Thoracic aorta (tissue), 2 donors: ENCODE data around the gene INSC. TPM values are rescaled to one million over a fixed set of nuclear protein-coding genes. Genes with fewer than 3 reads are reported as not detected.

Experiments
- ATAC-seq: fragments of 150-250 bp; one replicate; pipeline ENCODE4 v1.8.0; 2017; ENCODE audit warnings: low read depth; ENCODE audit not compliant: insufficient number of reproducible peaks, low FRiP score
- DNase-seq: peaks from one replicate; pipeline ENCODE4 v3.0.0-alpha.2; 2020; ENCODE audit warnings: low spot score
- H3K27ac ChIP-seq, 2 donors: fragments of 200-600 bp; sonication (generic); 1 replicate in 1 of 2; 2 replicates in 1 of 2; pipeline ENCODE4 v1.5.1; 2016; ENCODE audit warnings: mild to moderate bottlenecking in 2 of 2, moderate library complexity in 2 of 2
- H3K27me3 ChIP-seq: fragments of 200-600 bp; sonication (generic); replicated peaks from 2 replicates; pipeline ENCODE4 v1.6.0; 2016; ENCODE audit warnings: mild to moderate bottlenecking; ENCODE audit not compliant: insufficient read depth
- H3K36me3 ChIP-seq: fragments of 200-600 bp; sonication (generic); one replicate; pipeline ENCODE4 v1.5.1; 2016
- H3K4me1 ChIP-seq, 2 donors: fragments of 200-600 bp; sonication (generic); 1 replicate in 1 of 2; 2 replicates in 1 of 2; pipeline versions ENCODE4 v1.5.1 to v1.6.0; 2016; ENCODE audit warnings: low read depth in 2 of 2, mild to moderate bottlenecking in 1 of 2; ENCODE audit not compliant: control insufficient read depth in 1 of 2
- H3K4me3 ChIP-seq: fragments of 200-600 bp; sonication (generic); 2 replicates; pipeline ENCODE4 v1.5.1; 2016; ENCODE audit warnings: mild to moderate bottlenecking
- H3K9me3 ChIP-seq: fragments of 200-600 bp; sonication (generic); 2 replicates; pipeline ENCODE4 v1.5.1; 2016
- total RNA-seq, 2 donors: library from RNA; depleted of rRNA; stranded (reverse); fragments of >200 nt; gene quantifications; one replicate each; pipeline versions ENCODE4 v1.1.0 to v1.2.3, GENCODE V29; 2016
- TF ChIP-seq, protein P1 (sequence below): fragments of 200-600 bp; sonication (generic); IDR thresholded peaks from one replicate; pipeline ENCODE4 v1.5.1; 2019; ENCODE audit warnings: antibody characterized with exemption

The INSC gene
- total RNA-seq, 2 donors from 2014 or later, result 0.35 TPM; not detected in 1

- H3K9me3 ChIP-seq, result no peaks in the 10 kb centered on the region
- no peak overlapping the region for H3K4me3 ChIP-seq
- ATAC-seq, result no peak
- H3K27me3 ChIP-seq, result no peaks in the 10 kb centered on the region
- no peak for DNase-seq
- no peaks in the 10 kb centered on the region for H3K36me3 ChIP-seq
- no peak overlapping the region for H3K27ac ChIP-seq
- no peaks in the 10 kb centered on the region for H3K4me1 ChIP-seq
- TF ChIP-seq, protein P1, sequence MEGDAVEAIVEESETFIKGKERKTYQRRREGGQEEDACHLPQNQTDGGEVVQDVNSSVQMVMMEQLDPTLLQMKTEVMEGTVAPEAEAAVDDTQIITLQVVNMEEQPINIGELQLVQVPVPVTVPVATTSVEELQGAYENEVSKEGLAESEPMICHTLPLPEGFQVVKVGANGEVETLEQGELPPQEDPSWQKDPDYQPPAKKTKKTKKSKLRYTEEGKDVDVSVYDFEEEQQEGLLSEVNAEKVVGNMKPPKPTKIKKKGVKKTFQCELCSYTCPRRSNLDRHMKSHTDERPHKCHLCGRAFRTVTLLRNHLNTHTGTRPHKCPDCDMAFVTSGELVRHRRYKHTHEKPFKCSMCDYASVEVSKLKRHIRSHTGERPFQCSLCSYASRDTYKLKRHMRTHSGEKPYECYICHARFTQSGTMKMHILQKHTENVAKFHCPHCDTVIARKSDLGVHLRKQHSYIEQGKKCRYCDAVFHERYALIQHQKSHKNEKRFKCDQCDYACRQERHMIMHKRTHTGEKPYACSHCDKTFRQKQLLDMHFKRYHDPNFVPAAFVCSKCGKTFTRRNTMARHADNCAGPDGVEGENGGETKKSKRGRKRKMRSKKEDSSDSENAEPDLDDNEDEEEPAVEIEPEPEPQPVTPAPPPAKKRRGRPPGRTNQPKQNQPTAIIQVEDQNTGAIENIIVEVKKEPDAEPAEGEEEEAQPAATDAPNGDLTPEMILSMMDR, result no peak
Observed at GRCh38 chr11:15124528-15124927, 9.8 kb downstream of the INSC start.

DNA sequence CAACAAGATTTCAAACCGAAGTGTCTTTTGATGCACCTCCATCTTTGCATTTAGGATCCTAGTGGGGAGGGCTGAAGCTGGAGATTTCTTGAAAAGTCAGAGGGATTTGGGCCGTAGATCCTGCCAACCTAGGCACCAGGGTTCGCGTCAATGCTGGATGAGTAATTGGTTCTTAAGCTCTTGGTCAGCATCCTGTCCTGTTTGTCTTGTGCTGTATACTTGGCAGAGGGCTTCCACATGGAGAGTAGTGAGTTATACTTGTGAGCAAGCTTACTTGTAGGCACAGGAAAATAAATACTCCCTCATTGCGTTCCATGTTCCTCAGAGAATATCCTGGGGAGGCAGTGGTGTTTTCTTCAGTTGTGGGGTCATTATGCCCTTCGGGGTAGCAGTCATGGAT lies 12.6 kb downstream of the INSC start:
- ATAC-seq (peak; percentile 7), DNase-seq (no peak)
- no peak overlapping the region for H3K27ac ChIP-seq
- H3K27me3 ChIP-seq, result no peaks in the 10 kb centered on the region
- H3K4me3 ChIP-seq, result no peak overlapping the region
- H3K9me3 ChIP-seq, result no peaks in the 10 kb centered on the region
- TF ChIP-seq, protein P1, result no peak
- no peaks in the 10 kb centered on the region for H3K36me3 ChIP-seq
- H3K4me1 ChIP-seq, result no peaks in the 10 kb centered on the region

DNA sequence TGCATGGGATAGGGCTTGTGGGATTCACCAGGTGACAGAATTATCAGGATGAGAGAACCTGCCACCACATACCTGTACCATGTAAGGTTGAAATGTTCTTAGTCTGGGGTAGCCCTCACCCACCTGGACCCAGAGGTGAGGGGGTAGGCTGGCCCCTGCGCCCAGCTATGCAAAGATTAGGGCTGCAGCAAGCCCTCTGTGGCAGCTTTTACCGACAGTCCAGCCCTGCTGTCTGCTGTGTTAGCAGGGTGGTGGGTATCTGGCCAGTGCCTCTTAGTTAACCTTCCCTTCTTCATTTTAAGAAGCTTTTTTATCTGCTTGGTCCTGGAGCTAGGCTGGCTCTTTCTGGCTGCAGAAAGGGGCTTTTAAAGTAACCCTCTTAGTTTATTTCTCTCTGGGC lies 13.9 kb downstream of the INSC start:
- no peaks in the 10 kb centered on the region for H3K9me3 ChIP-seq
- no peak for DNase-seq
- TF ChIP-seq, protein P1, result no peak
- no peaks in the 10 kb centered on the region for H3K36me3 ChIP-seq
- H3K4me3 ChIP-seq, result no peak overlapping the region
- H3K27me3 ChIP-seq, result no peaks in the 10 kb centered on the region
- H3K27ac ChIP-seq, result no peak overlapping the region
- no peak for ATAC-seq
- no peaks in the 10 kb centered on the region for H3K4me1 ChIP-seq

- Histone ChIP-seq H3K9me3 (no peaks in the 10 kb centered on the region), H3K4me3 (no peak overlapping the region), H3K27ac (no peak overlapping the region), H3K4me1 (peaks cover 0 to 6% of the 10 kb centered on the region in 2 donors), H3K27me3 (no peaks in the 10 kb centered on the region), H3K36me3 (no peaks in the 10 kb centered on the region)
- TF ChIP-seq, protein P1, result no peak
- DNase-seq (no peak), ATAC-seq (no peak)
Observed at GRCh38 chr11:15136166-15136565, 21.4 kb downstream of the INSC start.

DNA sequence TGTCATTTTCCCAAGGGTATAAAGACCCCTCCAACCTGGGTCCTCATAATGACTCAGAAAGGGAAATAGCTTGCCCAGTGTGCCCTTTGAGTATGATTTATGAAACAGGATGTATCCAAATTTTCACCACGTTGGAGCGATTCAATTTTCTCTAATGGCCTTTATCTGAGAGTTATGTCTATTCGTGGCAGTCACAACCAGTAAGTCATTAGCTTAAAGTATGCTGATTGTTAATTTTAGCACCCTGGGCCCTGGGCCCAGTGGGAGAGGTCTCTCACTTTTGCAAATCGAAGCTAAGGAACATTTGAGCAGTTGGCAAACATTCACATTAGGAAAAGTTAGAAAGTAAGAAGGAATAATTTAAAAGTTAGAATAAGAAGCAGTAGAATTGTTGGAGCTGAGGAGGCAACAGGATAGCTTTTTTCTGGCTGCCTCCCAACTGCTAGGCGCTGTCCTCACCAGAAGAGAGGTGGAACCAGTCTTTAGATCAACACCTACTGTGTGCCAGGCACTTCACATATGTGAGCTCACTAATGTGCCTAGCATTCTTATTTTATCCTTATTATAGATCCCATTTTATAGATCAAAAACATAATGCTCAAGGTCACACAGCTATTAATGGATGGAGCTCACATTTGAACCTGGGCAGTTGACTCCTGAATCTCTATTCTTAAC lies 24.5 kb downstream of the INSC start:
- TF ChIP-seq, protein P1, result no peak
- Histone ChIP-seq H3K4me1 (peaks cover 0 to 6% of the 10 kb centered on the region in 2 donors), H3K27ac (no peak overlapping the region), H3K4me3 (no peak overlapping the region), H3K27me3 (no peaks in the 10 kb centered on the region), H3K36me3 (no peaks in the 10 kb centered on the region), H3K9me3 (no peaks in the 10 kb centered on the region)
- DNase-seq (no peak), ATAC-seq (no peak)
